Medulla oblongata (tissue), 1 donor: Measurements from ENCODE around the gene EXOC3L4.
"Not testable (repeated sequence)": the region's sequence is repeated elsewhere in the genome, so short reads cannot be mapped to it uniquely, and the experiment has no call there.

Experiments
- DNase-seq: peaks from one replicate; pipeline ENCODE4 v3.0.0-alpha.2; 2015; ENCODE audit errors: extremely low spot score

Gene EXOC3L4

GRCh38 chr14:103151270-103151945 lies 56.9 kb downstream of the EXOC3L4 start:
- DNase-seq, result peak; percentile 72

GRCh38 chr14:103155010-103155409 lies 60.5 kb downstream of the EXOC3L4 start:
- peak; percentile 89 for DNase-seq

GRCh38 chr14:103155416-103155815 lies 60.9 kb downstream of the EXOC3L4 start:
- DNase-seq, result not testable (repeated sequence)

- DNase-seq, result no peak
These were observed 61.4 kb downstream of the EXOC3L4 start for GRCh38 chr14:103155826-103156394.

GRCh38 chr14:103156651-103157378 lies 62.3 kb downstream of the EXOC3L4 start:
- no peak for DNase-seq

GRCh38 chr14:103157969-103158368 lies 63.4 kb downstream of the EXOC3L4 start:
- DNase-seq, result no peak

GRCh38 chr14:103158688-103159087 lies 64.2 kb downstream of the EXOC3L4 start:
- DNase-seq, result no peak
